HepG2 (cell line): ENCODE measurements around the gene ESPN. TPM values are rescaled to one million over a fixed set of nuclear protein-coding genes. Genes with fewer than 3 reads are reported as not detected.

Source experiments
- BORCS8-MEF2B ChIP-seq: sonication (generic); formaldehyde crosslinking; IDR thresholded peaks from 2 replicates; pipeline ENCODE4 v1.8.0; 2022; ENCODE audit warnings: mild to moderate bottlenecking, missing genetic modification reagents
- GATAD2A ChIP-seq: IDR thresholded peaks from 2 replicates; pipeline ENCODE4 v1.6.1; 2016
- GZF1 ChIP-seq: sonication (generic); formaldehyde crosslinking; IDR thresholded peaks from 2 replicates; pipeline ENCODE4 v1.5.1; 2020; ENCODE audit warnings: mild to moderate bottlenecking, missing genetic modification reagents
- HOXD1 ChIP-seq: sonication (generic); formaldehyde crosslinking; IDR thresholded peaks from 2 replicates; pipeline ENCODE4 v1.5.0; 2020; ENCODE audit warnings: missing genetic modification reagents
- KDM5B ChIP-seq: sonication (generic); formaldehyde crosslinking; IDR thresholded peaks from 2 replicates; pipeline ENCODE4 v1.4.0; 2020; ENCODE audit warnings: missing genetic modification reagents, mild to moderate bottlenecking, borderline replicate concordance
- KMT2B ChIP-seq: IDR thresholded peaks from 2 replicates; pipeline ENCODE4 v1.6.1; 2016; ENCODE audit warnings: missing genetic modification reagents, missing compliant biosample characterization
- PITX1 ChIP-seq: sonication (generic); formaldehyde crosslinking; IDR thresholded peaks from 2 replicates; pipeline ENCODE4 v1.5.1; 2020; ENCODE audit warnings: mild to moderate bottlenecking, missing genetic modification reagents
- RBAK ChIP-seq: sonication (generic); formaldehyde crosslinking; IDR thresholded peaks from 2 replicates; pipeline ENCODE4 v1.5.1; 2020; ENCODE audit warnings: mild to moderate bottlenecking, missing genetic modification reagents
- STAG1 ChIP-seq: sonication (generic); formaldehyde crosslinking; IDR thresholded peaks from 2 replicates; pipeline ENCODE4 v1.4.0; 2020; ENCODE audit warnings: missing genetic modification reagents
- XRCC5 ChIP-seq: fragments of 200-400 bp; formaldehyde crosslinking; optimal IDR thresholded peaks from 2 replicates; pipeline ENCODE3; 2017; ENCODE audit warnings: mild to moderate bottlenecking, low read length
- ZBTB7B ChIP-seq: sonication (generic); formaldehyde crosslinking; IDR thresholded peaks from 2 replicates; pipeline ENCODE4 v1.4.0; 2020; ENCODE audit warnings: missing genetic modification reagents
- ZNF180 ChIP-seq: sonication (generic); formaldehyde crosslinking; IDR thresholded peaks from 2 replicates; pipeline ENCODE4 v1.4.0; 2020; ENCODE audit warnings: low read depth, missing genetic modification reagents, borderline replicate concordance
- ZNF557 ChIP-seq: sonication (generic); formaldehyde crosslinking; IDR thresholded peaks from 2 replicates; pipeline ENCODE4 v1.4.0; 2020; ENCODE audit warnings: missing genetic modification reagents
- ZNF619 ChIP-seq: sonication (generic); formaldehyde crosslinking; IDR thresholded peaks from 2 replicates; pipeline ENCODE4 v1.4.0; 2020; ENCODE audit warnings: mild to moderate bottlenecking, missing genetic modification reagents
- polyA plus RNA-seq, 8 experiments: library from polyadenylated mRNA; depleted of rRNA in 3 of 8; stranded (reverse) in 7 of 8; unstranded in 1 of 8; fragments of >200 nt; fragmentation: Illumina TruSeq in 4 of 8; extraction: Trizol in 4 of 8; gene quantifications; 2 replicates each; pipeline versions ENCODE4 v1.2.1 to v1.2.3, GENCODE V29; 2011 to 2016; ENCODE audit warnings: low read depth in 4 of 8, missing spikeins in 1 of 8, mixed read lengths in 1 of 8; ENCODE audit not compliant: insufficient read depth in 1 of 8
- total RNA-seq, 5 experiments: library from RNA; depleted of rRNA; stranded (reverse); fragments of >200 nt; fragmentation: Illumina TruSeq; extraction: Trizol; gene quantifications; 2 replicates each; pipeline ENCODE4 v1.2.3, GENCODE V29; 2016; ENCODE audit warnings: low read depth in 1 of 5
- TF ChIP-seq, protein P1 (sequence below): sonication (generic); formaldehyde crosslinking; IDR thresholded peaks from 2 replicates; pipeline ENCODE4 v1.5.1; 2020; ENCODE audit warnings: mild to moderate bottlenecking, missing genetic modification reagents
- TF ChIP-seq, protein P2 (sequence below): sonication (generic); formaldehyde crosslinking; IDR thresholded peaks from 2 replicates; pipeline ENCODE4 v1.4.0; 2020; ENCODE audit warnings: missing genetic modification reagents, borderline replicate concordance
- TF ChIP-seq, protein P3 (sequence below): sonication (generic); formaldehyde crosslinking; IDR thresholded peaks from 2 replicates; pipeline ENCODE4 v1.9.0; 2022; ENCODE audit warnings: missing genetic modification reagents, mild to moderate bottlenecking, borderline replicate concordance
- TF ChIP-seq, protein P4 (sequence below): sonication (generic); formaldehyde crosslinking; IDR thresholded peaks from 2 replicates; pipeline ENCODE4 v1.5.0; 2020; ENCODE audit warnings: mild to moderate bottlenecking, missing genetic modification reagents, moderate library complexity
- TF ChIP-seq, protein P5 (sequence below), 2 experiments: sonication (generic) in 1 of 2; formaldehyde crosslinking in 1 of 2; IDR thresholded peaks; 2 replicates each; pipeline versions ENCODE4 v1.4.0 to v1.6.1; 2018 to 2020; ENCODE audit warnings: missing genetic modification reagents in 2 of 2, borderline replicate concordance in 1 of 2, low read depth in 1 of 2, mild to moderate bottlenecking in 1 of 2, missing biosample characterization in 1 of 2

ESPN gene
- total and polyA plus RNA-seq, 2 of the 13 experiments (the other 11 are each of a cell fraction or from before 2014, with no cell fraction given): 48.6 to 54.2 TPM

DNA sequence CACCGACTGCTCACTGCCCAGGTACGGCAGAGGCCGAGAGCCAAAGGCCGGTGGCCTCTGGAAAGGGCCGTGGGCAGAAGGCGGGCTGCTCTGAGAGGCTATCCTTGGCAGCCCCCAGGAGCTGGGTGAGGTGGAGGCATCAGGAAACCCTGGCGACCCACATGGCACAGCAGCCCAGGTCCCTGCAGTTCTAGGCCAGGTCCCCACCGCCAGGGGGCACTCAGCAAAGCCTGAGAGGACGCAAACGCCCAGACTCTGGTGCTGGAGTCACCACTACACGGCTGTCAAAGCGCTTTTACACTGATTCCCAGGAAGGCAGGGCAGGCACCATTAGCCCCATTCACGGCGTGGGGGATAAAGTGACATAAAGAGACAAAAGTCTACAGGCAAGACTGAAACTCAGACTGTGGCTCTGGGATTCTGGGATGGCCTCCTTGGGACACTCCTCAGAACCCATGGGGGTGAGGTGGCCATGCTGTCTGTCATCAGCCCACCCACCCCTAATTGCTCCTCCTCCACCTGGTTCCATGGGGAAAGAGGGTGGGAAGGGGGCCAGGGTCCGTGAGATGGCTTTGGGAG lies 61.9 kb downstream of the ESPN start (continued):
- TF ChIP-seq, protein P1, sequence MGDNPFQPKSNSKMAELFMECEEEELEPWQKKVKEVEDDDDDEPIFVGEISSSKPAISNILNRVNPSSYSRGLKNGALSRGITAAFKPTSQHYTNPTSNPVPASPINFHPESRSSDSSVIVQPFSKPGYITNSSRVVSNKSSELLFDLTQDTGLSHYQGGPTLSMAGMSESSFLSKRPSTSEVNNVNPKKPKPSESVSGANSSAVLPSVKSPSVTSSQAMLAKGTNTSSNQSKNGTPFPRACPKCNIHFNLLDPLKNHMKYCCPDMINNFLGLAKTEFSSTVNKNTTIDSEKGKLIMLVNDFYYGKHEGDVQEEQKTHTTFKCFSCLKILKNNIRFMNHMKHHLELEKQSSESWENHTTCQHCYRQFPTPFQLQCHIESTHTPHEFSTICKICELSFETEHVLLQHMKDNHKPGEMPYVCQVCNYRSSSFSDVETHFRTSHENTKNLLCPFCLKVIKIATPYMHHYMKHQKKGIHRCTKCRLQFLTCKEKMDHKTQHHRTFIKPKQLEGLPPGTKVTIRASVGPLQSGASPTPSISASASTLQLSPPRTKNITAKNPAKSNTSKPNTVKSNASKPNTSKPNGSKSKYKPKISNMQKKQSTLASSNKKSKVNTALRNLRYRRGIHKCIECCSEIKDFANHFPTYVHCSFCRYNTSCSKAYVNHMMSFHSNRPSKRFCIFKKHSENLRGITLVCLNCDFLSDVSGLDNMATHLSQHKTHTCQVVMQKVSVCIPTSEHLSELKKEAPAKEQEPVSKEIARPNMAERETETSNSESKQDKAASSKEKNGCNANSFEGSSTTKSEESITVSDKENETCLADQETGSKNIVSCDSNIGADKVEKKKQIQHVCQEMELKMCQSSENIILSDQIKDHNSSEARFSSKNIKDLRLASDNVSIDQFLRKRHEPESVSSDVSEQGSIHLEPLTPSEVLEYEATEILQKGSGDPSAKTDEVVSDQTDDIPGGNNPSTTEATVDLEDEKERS (CRISPR knock-in tag): no peak
- TF ChIP-seq ZNF557: no peak
- TF ChIP-seq XRCC5: peak; percentile 93
- no peak for TF ChIP-seq HOXD1
- TF ChIP-seq RBAK (CRISPR knock-in tag): 0 out of 2 replicates have a peak, but pooled peaks have one; percentile 19
- TF ChIP-seq BORCS8-MEF2B (CRISPR knock-in tag): 0 out of 2 replicates have a peak, but pooled peaks have one; percentile 37
- 0 out of 2 replicates have a peak, but pooled peaks have one; percentile 28 for TF ChIP-seq ZBTB7B (CRISPR knock-in tag)
- TF ChIP-seq ZNF180 (CRISPR knock-in tag): no peak
- TF ChIP-seq, protein P2, sequence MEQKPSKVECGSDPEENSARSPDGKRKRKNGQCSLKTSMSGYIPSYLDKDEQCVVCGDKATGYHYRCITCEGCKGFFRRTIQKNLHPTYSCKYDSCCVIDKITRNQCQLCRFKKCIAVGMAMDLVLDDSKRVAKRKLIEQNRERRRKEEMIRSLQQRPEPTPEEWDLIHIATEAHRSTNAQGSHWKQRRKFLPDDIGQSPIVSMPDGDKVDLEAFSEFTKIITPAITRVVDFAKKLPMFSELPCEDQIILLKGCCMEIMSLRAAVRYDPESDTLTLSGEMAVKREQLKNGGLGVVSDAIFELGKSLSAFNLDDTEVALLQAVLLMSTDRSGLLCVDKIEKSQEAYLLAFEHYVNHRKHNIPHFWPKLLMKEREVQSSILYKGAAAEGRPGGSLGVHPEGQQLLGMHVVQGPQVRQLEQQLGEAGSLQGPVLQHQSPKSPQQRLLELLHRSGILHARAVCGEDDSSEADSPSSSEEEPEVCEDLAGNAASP (CRISPR knock-in tag): peak; percentile 65; the same call in 1 of the 2 replicates
- TF ChIP-seq, protein P3, sequence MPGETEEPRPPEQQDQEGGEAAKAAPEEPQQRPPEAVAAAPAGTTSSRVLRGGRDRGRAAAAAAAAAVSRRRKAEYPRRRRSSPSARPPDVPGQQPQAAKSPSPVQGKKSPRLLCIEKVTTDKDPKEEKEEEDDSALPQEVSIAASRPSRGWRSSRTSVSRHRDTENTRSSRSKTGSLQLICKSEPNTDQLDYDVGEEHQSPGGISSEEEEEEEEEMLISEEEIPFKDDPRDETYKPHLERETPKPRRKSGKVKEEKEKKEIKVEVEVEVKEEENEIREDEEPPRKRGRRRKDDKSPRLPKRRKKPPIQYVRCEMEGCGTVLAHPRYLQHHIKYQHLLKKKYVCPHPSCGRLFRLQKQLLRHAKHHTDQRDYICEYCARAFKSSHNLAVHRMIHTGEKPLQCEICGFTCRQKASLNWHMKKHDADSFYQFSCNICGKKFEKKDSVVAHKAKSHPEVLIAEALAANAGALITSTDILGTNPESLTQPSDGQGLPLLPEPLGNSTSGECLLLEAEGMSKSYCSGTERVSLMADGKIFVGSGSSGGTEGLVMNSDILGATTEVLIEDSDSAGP (CRISPR knock-in tag): peak; percentile 71; the same call in 1 of the 2 replicates
- 0 out of 2 replicates have a peak, but pooled peaks have one; percentile 41 for TF ChIP-seq ZNF619 (CRISPR knock-in tag)
- TF ChIP-seq, protein P4, sequence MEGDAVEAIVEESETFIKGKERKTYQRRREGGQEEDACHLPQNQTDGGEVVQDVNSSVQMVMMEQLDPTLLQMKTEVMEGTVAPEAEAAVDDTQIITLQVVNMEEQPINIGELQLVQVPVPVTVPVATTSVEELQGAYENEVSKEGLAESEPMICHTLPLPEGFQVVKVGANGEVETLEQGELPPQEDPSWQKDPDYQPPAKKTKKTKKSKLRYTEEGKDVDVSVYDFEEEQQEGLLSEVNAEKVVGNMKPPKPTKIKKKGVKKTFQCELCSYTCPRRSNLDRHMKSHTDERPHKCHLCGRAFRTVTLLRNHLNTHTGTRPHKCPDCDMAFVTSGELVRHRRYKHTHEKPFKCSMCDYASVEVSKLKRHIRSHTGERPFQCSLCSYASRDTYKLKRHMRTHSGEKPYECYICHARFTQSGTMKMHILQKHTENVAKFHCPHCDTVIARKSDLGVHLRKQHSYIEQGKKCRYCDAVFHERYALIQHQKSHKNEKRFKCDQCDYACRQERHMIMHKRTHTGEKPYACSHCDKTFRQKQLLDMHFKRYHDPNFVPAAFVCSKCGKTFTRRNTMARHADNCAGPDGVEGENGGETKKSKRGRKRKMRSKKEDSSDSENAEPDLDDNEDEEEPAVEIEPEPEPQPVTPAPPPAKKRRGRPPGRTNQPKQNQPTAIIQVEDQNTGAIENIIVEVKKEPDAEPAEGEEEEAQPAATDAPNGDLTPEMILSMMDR (CRISPR knock-in tag): peak; percentile 97
- peak; percentile 80 for TF ChIP-seq STAG1 (CRISPR knock-in tag)
- peak; percentile 46; the same call in 1 of the 2 replicates for TF ChIP-seq PITX1 (CRISPR knock-in tag)
- TF ChIP-seq GATAD2A (CRISPR knock-in tag): peak; percentile 63
- TF ChIP-seq, protein P5, sequence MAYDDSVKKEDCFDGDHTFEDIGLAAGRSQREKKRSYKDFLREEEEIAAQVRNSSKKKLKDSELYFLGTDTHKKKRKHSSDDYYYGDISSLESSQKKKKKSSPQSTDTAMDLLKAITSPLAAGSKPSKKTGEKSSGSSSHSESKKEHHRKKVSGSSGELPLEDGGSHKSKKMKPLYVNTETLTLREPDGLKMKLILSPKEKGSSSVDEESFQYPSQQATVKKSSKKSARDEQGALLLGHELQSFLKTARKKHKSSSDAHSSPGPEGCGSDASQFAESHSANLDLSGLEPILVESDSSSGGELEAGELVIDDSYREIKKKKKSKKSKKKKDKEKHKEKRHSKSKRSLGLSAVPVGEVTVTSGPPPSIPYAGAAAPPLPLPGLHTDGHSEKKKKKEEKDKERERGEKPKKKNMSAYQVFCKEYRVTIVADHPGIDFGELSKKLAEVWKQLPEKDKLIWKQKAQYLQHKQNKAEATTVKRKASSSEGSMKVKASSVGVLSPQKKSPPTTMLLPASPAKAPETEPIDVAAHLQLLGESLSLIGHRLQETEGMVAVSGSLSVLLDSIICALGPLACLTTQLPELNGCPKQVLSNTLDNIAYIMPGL (CRISPR knock-in tag; IDR thresholded peaks at IDR 0.05; ENCODE audit: borderline replicate concordance in 1 of 2, low read depth in 1 of 2): peak; percentile 78 to 79; a peak in 3 of 4 replicates
- peak; percentile 95 for TF ChIP-seq GZF1 (CRISPR knock-in tag)
- TF ChIP-seq KDM5B (CRISPR knock-in tag): 0 out of 2 replicates have a peak, but pooled peaks have one; percentile 27
- TF ChIP-seq KMT2B (CRISPR knock-in tag): no peak
